ENCODE measurements around the gene SCYL2.
"Not testable (repeated sequence)": the region's sequence is repeated elsewhere in the genome, so short reads cannot be mapped to it uniquely, and the experiment has no call there.

The SCYL2 gene

DNA sequence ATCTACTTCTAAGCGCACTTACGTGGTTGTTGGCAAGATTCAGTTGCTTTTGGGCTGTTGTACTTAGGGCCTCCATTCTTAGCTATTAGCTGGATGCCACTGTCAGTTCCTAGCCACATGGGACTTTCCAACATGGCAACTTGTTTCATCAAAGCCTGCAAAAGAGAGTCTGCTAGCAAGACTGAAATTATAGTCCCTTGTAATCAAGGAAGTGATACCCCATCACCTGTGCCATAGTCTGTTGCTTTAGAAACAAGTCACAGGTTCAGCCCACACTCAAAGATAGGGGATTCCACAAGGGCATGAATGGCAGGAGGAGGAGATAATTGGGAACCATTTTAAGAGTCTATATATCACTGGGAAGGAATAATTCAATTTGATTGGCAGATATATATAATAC, 62.8 kb downstream of the SCYL2 start:
- DNase-seq = no peak

DNA sequence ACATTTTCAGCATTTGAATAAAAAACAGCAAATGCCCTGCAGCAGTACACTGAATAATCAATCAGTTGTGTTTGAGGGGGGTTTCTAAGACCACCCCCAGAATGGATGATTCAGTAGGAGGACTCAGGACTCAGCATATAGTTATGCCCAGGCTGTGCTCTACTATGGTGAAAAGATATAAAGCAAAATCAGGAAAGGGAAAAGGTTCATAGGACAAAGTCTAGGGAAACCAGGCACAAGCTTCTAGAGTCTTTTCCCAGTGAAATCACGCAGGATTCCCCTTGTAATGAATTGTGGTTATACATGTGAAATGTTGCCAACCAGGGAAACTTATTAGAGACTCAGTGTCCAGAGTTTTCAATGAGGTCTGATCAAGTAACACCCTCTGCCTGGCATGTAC, 64.9 kb downstream of the SCYL2 start:
- DNase-seq = no peak

DNA sequence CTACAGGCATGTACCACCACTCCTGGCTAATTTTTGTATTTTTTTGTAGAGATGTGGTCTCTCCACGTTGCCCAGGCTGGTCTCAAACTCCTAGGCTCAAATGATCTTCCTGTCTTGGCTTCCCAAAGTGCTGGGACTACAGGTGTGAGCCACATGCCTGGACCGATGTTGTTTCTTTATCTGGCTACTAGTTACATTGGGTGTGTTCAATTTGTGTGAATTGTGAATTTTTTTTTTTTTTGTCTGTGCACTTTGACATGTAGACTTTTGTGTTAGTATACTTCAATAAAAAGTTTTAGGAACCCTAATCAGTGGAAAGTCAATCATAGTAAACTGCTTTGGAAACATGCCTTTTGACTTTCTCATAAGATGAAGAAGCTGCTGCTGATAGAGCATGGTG, 65.9 kb downstream of the SCYL2 start:
- DNase-seq = no peak

DNA sequence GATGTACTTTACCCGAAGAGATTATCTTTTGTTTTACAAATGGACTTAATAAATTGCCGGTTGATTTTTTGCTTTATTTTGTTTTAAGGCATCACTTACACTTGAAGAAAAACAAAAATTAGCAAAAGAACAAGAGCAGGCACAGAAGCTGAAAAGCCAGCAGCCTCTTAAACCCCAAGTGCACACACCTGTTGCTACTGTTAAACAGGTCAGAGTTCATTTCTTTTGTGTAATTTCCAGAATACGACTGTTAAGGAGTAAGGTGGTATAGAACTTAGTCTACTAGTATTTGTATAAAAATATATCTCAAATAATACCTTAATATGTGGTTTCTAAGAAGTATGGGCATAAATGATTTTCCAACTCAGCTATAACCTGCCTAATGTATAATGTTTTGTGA, 70.3 kb downstream of the SCYL2 start:
- DNase-seq = no peak

DNA sequence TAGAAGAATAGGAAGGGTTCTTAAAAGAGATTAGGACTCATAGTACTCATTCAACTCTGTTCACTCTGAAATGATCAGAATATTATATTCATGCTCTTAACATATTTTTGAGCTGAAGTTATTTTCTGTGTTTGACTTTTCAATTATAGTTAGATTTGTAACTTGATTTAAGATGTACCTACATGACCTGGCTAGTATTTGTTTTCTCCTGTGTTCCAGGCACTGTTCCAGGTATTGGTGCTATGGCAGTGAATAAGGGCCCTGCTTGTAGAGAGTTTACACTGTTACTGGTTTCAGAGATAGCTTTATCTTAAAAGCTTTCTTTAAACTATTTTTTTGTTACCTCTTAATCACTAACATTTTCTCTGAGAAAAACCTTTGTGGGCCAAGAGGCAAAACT, 70.8 kb downstream of the SCYL2 start:
- DNase-seq = no peak

DNA sequence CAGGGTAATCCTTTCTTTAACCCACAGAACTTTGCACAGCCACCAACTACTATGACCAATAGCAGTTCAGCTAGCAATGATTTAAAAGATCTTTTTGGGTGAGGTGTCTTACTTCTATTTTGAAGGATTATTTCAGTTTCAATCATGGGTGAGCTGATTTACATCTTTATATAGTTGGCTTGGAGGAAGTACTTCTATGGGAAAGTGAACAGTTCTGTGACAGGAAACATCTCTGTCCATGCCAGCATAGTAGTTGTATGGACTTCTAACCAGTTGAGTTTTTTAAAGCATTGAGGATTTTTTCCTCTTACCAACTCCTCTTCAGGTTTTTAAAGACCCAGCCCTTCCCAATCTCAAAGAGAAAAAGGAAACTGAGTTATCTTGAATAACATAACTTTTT, 72.1 kb downstream of the SCYL2 start:
- DNase-seq = no peak

DNA sequence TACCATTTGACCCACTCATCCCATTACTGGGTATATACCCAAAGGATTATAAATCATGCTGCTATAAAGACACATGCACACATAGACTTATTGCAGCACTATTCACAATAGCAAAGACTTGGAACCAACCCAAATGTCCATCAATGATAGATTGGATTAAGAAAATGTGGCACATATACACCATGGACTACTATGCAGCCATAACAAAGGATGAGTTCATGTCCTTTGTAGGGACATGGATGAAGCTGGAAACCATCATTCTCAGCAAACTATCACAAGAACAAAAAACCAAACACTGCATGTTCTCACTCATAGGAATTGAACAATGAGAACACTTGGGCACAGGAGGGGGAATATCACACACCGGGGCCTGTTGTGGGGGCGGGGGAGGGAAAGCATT, 75.9 kb downstream of the SCYL2 start:
- DNase-seq = not testable (repeated sequence)

DNA sequence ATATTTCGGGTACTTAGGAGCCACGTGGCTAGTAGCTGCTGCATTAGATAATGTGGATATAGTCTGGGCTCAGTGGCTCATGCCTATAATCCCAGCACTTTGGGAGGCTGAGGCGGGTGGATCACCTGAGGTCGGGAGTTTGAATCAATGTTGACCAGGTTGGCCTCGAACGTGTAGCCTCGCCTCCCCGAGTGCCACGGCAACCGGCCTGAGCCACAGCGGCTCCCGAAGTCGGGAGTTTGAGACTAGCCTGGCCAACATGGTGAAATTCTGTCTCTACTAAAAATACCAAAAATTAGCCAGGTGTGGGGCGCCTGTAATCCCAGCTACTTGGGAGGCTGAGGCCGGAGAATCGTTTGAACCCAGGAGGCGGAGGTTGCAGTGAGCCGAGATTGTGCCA, 77.4 kb downstream of the SCYL2 start:
- not testable (repeated sequence) for DNase-seq

DNA sequence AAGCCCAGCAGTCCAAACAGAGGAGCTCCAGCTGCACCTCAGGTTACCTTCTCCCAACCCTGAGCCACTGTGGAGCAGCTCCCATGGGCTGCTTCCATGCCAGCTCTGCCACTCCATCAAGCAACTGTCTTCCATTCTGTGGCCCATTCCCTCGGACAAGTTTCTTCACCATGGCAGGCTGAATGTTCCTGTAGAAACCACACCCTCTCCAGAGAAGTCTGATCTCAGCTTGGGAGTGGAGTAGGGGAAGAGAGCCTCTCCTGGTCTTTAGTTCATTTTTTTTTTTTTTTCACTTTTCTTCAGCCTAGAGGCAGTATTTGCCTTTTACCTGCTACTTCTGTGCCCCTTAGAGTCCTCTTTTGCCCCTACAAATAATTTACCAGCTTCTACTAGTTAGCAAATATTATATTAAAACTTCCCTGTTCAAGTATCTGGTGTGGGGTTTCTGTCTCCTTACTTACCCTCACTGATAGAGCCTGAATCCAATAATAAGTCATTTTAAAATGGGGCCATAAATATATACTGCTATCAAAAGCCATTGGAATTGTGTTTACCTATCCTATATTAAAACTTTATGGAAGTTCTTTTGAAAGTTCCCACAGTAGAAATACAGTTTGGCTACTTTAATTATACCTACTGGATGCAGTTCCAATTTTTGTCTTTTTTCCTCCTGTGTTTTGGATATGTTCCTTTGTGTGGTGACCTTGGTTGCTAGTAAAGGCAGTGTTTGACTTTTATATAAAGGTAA, 78.2 kb downstream of the SCYL2 start:
- no peak for DNase-seq

DNA sequence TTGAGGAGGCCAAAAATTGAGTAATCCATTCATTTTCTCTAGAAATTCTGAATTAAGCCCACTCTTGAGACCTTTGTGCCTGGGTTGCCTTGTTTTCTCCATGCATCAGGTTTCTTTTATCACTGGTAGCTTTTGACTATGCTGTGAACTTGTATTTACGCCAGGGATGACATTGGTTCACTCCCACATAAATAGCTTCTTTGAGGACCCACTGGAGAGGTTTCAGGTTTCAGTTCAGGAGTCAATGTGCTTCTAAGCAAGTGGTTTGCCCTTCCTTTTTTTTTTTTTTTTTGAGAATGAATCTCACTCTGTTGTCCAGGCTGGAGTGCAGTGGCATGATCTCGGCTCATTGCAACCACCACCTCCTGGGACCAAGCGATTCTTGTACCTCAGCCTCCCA, 79.7 kb downstream of the SCYL2 start:
- no peak for DNase-seq

DNA sequence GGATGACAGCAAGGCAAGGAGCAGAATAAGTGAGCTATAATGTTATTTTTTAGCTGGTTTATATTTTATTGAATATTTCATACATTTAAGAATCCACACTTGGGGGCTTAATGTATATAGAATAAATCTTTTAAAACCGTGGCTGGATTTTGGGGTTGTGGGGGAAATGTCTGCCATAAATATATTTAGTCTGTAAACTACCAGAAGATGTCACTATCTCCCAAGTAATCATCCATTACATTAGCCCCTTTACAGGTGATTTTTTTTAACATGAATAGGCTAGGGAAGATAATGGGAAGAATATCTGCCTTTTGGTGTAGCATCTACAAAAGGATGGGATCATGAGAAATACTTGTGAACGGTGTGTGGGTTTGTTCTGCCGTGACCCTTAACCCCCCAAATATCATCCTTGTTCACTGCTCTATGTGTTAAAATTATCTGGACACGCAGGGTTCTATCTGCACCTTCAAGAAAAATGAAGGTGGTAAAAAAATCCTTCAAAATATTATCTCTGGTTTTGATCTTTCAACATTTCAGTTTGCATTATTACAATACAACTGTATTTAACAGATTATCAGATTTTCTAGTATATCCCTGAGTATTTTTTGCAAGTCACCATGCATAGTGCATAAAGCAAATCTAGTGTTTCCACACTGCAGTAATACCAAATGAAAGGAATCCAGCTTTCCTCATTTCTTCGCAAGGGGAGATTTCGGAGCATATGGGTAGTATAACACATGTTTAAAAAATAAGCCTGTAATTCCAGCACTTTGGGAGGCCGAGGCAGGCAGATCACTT, 81.9 kb downstream of the SCYL2 start:
- DNase-seq = no peak

DNA sequence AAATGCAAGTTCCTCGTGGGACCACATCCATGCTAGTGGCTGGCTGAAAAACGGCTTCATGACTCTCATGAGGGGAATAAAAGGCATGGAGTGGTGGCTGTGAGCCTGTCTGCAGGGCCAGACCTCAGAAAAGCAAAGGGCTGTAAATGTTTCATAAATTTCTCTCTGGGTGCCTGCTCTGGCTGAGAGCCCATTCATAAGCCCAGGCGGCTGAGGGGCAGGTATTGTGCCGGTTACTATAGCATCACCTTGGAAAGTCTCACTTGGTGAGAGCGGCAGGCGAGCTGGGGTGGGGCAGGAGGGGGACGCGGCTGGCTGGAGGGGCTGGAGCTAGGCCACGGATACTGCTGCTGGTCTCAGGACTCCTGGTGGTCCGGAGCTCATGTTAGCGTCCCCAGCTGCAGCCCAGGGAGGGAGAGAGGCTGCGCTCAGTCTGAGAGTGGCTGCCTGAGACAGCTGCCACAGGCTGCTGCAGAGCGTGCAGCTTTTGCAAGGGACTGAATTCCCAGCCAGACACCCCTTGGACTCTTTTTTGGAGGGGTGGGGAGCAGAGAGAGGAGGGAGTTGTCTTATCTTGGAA, 89.8 kb downstream of the SCYL2 start, which contains the start of gene SLC17A8:
TSS of gene SLC17A8 (plus strand) at position 431 of the 580 bp plus-strand sequence. CDS start 318 bp downstream, outside the sequence.
- no peak for DNase-seq

DNA sequence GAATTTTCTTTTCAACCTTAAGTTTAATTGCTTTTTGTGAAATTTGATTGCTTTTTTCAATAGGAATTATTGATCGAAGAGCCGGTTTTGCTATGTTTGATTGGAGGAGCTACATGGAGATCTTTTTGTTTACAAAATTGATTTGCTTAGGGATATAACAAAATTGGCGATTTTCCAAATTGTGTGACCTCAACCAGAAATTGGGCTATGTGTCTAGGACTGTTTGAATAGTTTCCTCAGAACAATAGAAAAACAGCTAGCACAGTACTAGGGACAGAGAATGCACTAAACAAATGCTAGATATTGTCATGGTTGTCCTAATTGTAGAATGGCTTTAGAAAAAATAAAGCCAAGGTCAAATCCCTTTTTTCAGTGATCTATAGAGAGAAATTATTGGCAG, 92.3 kb downstream of the SCYL2 start:
- no peak for DNase-seq

DNA sequence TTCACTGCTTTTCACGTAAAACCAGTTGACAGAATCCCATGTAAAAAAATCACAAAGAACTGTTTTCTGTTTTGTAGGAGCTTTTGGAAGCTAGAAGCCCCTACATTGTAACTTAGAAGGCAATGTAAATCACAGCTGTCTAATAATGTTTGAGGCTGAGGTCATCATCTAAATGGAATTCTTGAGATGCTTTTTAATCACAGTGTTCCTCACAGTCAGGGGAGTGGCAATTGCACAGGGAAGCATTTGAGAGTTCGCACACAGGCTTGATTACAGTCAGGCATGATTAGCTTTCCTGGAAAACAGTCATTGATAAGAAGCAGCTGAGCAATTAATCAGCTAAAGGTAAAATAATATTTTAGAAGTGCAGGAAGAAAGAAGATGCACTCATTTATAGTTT, 92.8 kb downstream of the SCYL2 start:
- no peak for DNase-seq

DNA sequence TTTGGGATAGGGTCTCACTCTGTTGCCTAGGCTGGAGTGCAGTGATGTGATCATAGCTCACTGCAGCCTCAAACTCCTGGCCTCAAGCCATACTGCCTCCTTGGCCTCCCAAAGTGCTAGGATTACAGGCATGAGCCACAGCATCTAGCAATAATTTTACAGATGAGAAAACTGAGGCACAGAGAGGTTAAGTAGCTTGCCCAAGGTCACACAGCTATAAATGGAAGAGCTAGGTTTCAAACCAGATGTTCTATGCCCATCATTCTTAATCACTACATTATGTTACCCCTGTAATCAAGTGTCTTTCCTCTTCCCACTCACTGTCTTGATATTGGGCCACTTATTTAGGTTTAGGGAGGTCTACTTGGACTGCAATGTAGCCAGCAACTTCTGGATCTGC, 93.5 kb downstream of the SCYL2 start:
- DNase-seq = no peak

DNA sequence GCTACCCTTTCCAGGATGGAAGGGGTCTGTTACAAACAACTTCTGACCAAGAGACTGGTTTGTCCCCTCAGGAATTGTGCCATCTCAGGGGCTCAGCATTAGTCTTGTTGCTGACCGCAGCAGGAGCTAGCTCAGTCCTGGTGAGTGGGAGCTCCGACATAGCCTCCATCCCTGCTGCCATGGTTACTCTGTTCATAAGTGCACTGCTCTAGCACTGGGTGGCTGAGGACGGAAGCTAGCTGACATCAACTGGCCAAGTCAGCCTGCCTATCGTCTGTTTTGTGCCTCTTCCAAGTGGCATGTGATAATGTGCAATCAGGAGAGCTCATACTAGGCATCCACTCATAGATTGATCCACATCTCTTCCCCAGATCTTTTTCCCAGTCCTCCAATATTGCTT, 97.3 kb downstream of the SCYL2 start:
- DNase-seq = no peak

DNA sequence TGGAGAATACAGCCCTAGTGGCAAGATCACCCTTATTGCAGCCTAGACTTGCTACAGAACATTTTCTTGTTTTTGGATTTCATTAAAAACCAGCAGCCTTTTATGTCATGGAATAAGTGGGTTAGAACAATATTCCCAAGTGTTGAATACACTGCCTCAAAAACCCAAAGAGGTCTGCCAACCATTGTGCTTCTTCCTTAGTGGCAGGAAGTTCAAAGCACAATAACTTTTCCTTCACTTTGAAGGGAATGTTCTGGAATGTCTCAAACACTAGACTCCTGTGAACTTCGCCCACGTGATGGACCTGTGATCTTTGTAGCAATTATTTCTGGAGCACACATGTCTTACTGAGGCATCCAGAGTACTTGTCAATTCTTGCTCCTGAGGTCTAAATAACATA, 98.4 kb downstream of the SCYL2 start:
- no peak for DNase-seq

DNA sequence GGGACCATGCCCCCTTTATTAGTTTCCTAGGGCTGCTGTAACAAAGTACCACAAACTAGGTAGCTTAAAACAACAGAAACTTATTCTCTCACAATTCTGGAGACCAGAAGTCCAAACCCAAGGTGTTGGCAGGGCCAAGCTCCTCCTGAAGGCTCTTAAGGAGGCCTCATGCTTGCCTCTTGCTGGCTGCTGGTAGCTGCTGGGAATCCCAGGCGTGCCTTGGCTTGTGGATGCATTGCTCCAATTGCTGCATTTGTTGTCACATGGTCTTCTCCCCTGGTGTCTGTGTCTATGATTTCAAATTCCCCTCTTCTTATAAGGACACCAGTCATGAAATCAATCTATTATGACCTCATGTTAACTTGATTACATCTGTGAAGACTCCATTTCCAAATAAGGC, 101.1 kb downstream of the SCYL2 start:
- no peak for DNase-seq

DNA sequence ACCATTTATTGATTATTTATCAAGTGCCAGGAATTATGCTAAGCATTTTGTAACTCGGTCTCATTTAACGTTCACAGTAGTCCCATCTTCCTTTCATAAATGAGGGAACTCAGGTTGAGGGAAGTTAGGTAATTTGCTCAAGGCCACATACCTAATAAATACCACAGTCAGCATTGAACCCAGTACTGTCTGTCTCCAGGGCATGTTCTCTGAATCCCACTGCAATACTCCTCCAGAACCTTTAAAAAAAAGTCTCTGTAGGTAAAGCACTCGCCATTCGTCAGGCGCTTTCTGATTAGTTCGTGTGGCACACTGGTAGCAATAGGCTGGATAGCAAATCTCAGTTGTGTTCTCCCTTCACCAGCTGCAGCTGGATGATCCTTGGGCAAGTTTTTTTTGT, 104.2 kb downstream of the SCYL2 start:
- no peak for DNase-seq

DNA sequence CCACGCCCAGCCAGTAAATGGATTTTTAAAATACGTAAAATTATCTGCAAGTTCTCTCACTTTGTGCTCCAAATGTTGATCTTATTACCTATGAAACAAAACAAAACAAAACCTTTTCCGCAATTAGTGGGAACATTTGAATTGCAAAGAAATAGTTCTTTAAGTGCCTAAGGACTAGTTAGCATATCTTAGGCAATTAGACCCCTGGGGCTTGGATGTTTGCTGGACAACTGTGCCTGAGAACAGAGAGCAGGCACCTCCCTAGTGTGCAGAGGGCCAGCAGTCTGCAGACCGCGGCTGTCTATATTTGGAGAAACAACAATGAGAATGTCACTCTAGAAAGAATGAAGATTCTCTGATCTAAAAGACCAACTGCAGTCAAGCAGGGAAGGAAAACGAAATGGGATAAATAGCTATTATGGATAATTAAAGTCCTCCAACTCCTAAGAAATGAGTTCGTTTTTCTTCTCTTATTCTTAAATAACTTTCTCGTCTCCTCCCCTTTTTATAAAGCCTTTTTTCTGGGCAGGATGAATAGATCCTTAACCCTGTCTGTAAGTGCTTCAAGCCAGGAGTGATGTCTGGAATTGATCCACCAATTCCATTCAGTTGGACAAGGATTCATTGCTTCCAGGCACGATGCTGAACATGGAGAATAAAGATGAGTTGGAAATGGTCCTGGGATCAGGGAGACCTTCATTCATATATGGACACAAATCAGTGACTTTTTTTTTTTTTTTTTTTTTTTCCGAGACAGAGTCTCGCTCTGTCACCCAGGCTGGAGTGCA, 106.1 kb downstream of the SCYL2 start:
- no peak for DNase-seq

DNA sequence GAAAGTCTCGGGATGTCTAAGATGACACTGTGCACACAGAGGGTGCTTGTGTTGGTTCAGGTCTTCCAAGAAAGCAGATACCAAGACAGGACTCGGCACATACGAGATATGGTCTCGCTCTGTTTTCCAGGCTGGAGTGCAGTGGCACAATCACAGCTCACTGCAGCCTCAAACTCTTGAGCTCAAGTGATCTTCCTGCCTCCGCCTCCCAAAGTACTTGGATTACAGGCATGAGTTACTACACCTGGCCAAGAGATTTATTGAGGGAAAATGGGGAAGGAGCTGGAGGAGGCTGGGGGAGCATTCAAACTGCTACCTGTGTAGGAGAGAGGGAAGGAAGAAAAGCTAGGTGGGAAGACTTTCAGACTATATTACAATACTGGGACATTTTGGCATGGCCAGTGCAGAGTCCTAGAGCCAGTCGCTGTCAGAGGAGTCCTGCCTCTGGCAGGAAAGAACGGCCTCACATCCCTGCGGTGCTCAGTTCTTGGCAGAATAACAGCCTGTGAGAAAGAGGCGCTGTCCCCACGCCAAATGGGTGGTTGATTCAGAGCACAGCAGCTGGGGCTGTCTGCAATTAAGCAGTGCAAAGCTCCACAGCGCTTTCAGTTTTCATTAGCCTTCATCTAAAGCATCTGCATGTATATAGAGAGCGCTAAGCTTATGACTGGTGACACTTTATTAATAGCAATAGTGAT, 108.2 kb downstream of the SCYL2 start:
- DNase-seq = no peak

DNA sequence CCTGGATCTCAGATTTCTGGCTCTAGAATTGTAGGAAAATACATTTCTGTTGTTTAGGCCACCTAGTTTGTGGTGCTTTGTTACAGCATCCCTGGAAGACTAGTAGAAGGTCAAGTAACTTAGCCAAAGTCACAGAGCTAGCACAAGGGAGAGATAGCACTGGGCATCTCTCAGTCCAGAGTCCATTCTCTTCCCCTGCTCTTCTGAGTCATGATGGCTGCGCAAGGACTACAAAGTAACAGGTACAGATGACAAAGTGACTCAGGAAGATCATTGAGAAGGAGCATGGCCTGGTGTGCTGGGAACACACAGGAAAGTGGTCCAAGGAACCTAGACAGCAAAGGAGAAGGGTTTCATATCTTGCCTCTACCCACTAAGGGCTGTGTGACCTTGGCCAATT, 109.2 kb downstream of the SCYL2 start:
- DNase-seq = no peak

DNA sequence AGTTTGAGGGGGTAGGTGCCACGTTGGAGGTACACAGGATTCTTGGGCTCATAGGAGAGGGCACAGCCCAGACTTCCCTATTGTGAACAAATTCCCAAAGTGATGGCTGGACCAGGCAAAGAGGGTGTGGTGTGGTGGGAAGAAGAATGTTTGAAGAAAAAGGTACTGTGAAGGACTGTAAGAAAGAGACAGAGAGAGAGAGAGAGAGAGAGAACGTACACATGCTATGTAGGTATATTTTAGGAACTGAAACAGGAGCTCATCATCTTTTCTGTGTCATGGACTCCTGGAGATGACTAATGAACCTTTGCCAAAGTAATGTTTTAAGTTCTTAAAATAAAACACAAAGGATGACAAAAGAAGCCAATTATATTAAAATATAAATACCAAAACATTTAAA, 114.4 kb downstream of the SCYL2 start:
- DNase-seq = no peak

Data from CD4-positive, alpha-beta T cell treated with Interferon alpha-2 for 1 hour (primary cell).